Measurements from ENCODE around the gene SPATA3. TPM values are rescaled to one million over a fixed set of nuclear protein-coding genes. Genes with fewer than 3 reads are reported as not detected.
A peak's percentile ranks its signal among the peaks of the same experiment; 100 is the strongest.

Gene SPATA3
- total and polyA plus RNA-seq, 2 of the 13 experiments (the other 11 are each of a cell fraction or from before 2014, with no cell fraction given) = not detected

GRCh38 chr2:231052494-231053451 is 56.9 kb downstream of the SPATA3 start (continued):
- TF ChIP-seq ZBTB40 (IDR thresholded peaks at IDR 0.05) (no peak), ZBTB40 (CRISPR knock-in tag; IDR thresholded peaks at IDR 0.05) (no peak), ZNF234 (CRISPR knock-in tag; conservative IDR thresholded peaks at IDR 0.05) (no peak), SRY (CRISPR knock-in tag; IDR thresholded peaks at IDR 0.05) (peak; percentile 60; the same call in 1 of the 2 replicates), AHR (CRISPR knock-in tag; IDR thresholded peaks at IDR 0.05) (peak; percentile 72; the same call in 1 of the 2 replicates), HMGA1 (CRISPR knock-in tag; conservative IDR thresholded peaks at IDR 0.05) (no peak), GZF1 (CRISPR knock-in tag; IDR thresholded peaks at IDR 0.05) (0 out of 2 replicates have a peak, but pooled peaks have one; percentile 40), FOXP4 (CRISPR knock-in tag; IDR thresholded peaks at IDR 0.05) (no peak), ARNT2 (CRISPR knock-in tag; IDR thresholded peaks at IDR 0.05; ENCODE audit: low read depth) (peak; percentile 67; the same call in 1 of the 2 replicates), MEF2D (CRISPR knock-in tag; IDR thresholded peaks at IDR 0.05) (no peak), HNRNPUL1 (IDR thresholded peaks at IDR 0.05; ENCODE audit: low read depth, low read length) (no peak), MLXIP (CRISPR knock-in tag; IDR thresholded peaks at IDR 0.05; ENCODE audit: borderline replicate concordance) (0 out of 2 replicates have a peak, but pooled peaks have one; percentile 43), ZNF552 (CRISPR knock-in tag; IDR thresholded peaks at IDR 0.05; ENCODE audit: borderline replicate concordance) (no peak; the same call in 1 of the 2 replicates), ZNF788 (CRISPR knock-in tag; IDR thresholded peaks at IDR 0.05; ENCODE audit: borderline replicate concordance) (peak; percentile 73; the same call in 1 of the 2 replicates)
